ENCODE results near the gene CLSTN2.

- TF ChIP-seq CTCF (conservative IDR thresholded peaks at IDR 0.05) (no peak), EZH2 (IDR thresholded peaks at IDR 0.05; ENCODE audit: low read depth) (no peak)
These were observed 299.3 kb downstream of the CLSTN2 start for GRCh38 chr3:140234256-140234655.

Measured in PC-9 (cell line).